Raji (cell line): ENCODE results near the gene WNK2.
A peak's percentile ranks its signal among the peaks of the same experiment; 100 is the strongest.

Experiments used
- POLR2A ChIP-seq: IDR thresholded peaks from 2 replicates; pipeline ENCODE4 v1.6.1; 2011; ENCODE audit warnings: low read depth, low read length, control low read depth; ENCODE audit not compliant: insufficient read depth

WNK2 gene

DNA sequence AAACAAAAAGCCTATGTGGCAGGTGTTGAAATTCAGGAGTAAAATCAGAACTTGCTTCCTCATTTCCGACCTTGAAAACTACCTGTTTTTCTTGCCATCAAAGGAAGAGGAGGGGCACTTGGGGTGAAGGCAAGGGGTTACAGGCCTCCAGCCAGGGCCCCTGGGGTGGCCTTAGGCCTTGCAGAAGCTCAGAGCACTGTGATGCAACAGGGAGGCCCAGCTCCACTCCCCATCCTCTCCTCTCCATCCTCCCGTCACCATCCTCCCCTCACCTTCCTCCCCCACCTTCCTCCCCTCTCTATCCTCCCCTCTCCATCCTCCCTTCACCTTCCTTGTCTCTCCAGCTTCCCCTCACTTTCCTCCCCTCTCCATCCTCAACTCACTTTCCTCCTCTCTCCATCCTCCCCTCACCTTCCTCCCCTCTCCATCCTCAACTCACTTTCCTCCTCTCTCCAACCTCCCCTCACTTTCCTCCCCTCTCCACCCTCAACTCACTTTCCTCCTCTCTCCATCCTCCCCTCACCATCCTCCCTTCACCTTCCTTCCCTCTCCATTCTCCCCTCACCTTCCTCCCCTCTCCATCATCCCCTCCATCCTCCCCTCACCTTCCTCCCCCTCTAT, 111.6 kb downstream of the WNK2 start:
- TF ChIP-seq POLR2A = peak; percentile 58

DNA sequence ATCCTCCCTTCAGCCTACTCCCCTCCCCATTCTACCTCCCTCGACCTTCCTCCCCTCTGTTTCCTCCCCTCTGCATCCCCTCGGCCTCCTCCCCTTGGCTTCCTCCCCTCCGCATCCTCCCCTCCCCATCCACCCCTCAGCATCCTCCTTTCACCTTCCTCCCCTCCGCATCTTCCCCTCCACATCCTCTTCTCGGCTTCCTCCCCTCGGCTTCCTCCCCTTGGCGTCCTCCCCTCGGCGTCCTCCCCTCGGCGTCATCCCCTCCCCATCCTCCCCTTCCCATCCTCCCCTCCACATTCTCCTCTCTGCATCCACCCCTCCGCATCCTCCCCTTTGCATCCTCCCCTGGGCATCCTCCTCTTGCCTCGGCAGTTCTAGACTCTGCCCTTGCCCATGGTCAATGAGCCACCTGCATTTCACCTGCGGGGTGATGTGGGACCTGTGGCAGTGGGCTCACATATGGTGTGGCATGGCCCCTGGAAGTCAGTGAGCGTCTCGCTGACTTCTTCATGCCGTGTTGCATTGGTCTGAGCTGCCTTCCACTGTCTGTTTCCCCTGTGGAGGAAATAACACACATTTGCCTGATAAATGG, 113.0 kb downstream of the WNK2 start:
- no peak for TF ChIP-seq POLR2A

DNA sequence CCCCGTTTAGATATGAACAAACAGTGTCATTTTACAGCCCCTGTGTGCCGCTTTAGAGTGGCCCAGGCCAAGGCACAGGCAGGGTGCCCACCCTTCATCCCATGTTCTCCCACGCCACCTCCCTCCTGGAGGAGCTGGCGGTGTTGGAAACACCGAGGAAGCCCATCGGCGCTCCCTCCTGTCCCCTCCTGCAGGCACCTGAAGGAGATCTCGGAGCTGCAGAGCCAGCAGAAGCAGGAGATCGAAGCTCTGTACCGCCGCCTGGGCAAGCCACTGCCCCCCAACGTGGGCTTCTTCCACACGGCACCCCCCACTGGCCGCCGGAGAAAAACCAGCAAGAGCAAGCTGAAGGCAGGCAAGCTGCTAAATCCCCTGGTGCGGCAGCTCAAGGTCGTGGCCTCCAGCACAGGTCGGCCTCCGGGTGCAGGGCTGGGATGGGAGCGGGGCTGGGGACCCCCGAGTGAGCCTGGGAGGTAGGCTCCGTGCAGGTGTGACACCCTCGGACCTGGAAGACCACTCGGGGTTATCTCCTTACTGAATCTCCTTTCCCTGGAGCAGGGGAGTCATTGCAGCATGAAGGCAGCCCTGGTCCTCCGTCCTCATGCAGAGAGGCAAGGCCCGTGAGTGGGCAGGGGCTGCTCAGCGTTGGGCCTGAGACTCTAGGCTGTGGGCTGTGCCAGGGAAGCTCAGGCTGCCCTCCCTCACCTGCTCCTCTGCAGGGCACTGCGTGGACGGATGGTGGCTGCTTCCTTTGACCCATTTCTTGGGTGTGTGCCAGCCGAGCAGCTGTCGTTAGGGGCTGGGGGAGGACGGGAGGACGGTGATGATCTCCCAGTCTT, 113.9 kb downstream of the WNK2 start:
- TF ChIP-seq POLR2A = no peak

DNA sequence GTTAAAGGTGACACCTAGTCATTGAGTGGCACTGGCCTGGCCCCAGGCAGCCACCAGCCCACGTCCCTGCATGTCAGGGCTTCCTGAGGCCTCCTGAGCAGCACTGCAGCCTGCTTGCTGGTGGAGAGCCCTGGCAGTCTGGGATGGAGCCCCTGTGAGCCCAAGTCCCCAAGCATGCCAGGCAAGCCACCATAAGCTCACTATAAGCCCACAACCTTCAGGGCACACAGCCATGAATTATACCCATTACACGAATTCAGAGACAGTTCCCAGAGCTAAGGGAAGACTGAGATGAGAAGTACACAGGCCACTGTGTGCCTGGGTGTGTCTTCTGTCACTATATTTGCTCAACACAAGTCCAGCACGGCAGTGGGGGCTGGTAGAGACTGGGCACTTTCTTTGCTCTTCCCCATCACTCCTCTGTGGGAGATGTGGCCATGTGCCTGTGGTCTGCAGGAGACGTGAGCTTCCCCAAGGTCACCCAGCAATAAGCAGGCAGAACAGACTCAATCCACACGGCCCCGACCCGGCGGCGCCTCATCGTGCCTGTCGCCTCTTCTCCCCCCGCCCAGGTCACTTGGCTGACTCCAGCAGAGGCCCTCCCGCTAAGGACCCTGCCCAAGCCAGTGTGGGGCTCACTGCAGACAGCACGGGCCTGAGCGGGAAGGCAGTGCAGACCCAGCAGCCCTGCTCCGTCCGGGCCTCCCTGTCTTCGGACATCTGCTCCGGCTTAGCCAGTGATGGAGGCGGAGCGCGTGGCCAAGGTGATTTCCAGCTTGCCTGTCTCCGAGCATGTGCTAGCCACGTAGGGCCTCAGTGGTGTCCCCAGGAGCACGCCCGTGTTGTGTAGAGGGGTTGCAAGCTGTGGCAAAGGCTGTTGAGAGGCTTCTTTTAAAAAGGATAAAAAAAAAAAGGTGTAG, 114.8 kb downstream of the WNK2 start:
- TF ChIP-seq POLR2A = no peak

DNA sequence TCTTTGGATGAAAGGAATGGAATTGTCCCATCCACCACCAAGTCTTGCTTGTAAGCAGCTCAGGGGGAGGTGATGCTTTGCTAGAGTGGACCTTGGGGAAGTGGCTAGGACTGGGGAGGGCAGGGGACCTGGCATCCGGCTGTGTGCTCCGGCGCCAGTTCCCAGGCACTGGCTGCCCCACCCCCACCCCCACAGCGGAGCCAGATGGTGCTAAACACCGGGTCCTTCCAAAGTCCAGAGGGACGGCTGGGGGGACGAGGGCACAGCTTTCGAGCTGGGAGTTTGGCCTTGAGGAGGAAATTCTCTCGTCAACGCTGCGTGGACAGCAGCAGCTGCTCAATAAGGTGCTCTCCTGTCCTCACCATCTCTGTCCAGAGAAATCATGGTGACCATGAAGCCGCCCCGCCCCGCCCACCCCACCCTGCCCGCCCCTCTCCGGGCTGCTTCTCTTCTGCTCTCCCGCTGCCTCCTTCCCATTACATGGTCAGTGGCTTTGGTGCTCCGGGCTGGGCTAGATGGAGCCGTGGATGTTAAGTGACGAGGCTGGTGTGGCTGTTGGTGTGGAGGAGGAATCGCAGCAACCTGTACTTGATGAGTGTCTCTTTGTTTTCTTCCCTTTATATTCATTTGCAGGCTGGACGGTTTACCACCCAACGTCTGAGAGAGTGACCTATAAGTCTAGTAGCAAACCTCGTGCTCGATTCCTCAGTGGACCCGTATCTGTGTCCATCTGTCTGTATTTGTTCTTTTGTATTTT, 115.7 kb downstream of the WNK2 start:
- no peak for TF ChIP-seq POLR2A

DNA sequence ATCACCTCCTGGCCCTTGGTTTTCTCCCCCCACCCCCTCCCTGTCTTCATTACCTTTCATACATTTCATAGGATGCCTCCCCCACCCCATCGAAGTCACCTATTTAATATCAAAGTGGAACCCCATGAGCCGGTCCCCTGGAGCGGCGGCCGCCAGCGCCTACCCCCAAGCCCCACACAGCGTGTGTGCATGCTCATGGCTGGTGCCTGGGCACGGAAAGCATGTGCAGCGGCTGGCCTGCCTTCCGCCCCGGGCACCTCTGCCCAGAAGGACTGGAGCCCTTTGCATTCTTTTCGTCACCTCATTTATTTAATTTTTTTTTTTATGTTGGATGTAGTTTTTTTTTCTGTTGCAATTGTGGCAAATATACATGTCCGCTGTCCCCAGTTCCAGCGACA, 116.2 kb downstream of the WNK2 start:
- no peak for TF ChIP-seq POLR2A

DNA sequence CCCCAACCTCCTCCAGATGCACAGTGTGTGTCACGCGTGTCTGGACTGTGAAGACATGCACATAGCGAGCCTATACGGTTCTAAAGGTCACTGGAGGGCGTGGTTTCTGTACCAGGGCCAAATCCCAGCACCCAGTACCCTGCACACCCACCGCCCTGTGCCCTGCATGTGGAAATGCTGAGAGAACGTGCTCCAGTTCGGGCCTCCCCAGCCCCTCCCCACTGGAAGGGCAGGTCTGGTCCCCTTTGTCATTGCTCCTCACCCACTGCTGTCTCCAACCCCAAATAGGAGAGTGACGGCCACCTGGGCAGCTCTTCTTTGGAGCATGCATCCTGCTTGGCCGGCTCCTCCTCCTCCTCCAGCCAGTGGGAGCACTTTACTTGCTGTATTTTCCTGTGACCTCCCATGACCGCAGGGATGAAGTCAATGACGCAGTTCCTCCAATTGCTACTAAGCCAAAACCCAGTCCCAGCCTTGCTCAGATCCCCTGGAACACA, 116.7 kb downstream of the WNK2 start:
- TF ChIP-seq POLR2A = no peak

DNA sequence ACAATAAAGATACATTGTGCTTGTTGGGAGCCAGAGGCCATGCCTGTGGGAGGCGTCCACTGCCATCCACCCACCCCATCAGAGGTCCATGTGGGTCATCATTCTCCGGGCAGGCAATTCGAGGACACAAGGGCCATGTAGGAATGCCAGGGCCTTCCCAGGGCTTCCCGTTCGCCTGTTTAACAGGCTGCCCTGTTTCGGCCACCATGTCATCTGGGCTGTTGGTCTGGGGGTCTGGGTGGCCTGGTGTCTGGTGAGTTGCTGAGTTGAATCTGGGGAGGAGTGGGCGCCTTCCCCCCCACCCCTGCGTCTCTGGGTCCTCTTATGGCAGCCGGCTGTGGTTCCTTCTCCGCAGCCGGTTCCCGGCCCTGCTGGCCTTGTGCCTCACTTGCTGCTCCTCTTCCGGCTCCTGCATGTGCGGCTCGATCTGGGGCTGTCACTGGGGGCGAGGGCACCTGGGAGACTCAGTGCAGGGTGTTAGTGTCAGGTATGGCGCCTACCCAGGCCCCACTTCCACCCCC, 117.4 kb downstream of the WNK2 start:
- TF ChIP-seq POLR2A = no peak

DNA sequence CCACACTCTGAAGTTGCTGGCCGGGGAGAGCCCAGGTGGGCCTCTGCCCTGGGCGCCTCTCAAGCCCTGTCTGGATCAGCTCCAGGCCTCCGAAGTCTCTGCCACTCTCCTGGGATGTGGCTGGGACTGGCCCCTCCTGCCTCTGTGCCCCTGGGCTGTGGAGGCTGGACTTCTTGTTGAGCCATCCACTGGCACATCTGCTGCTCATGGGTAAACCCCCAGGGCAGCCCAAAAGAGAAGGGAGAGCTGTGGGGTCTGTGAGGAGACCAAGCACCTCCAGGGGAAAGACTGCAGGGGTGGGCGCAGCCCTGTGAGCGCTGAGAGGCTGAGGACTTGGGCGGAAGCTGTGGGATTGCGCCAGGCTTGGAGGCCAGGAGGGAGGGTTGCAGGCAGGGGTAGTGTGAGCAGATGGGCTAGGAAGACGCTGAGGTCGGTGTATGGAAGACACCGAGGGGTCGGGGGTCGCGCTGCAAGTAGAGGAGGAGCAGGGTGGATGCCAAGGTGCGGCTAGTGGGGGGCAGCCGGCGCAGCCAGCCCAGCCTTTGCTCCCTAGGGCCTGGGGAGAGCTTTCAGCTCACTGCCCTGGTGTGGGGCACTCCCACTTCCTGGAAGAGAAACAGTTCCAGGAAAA, 118.1 kb downstream of the WNK2 start:
- no peak; the same call in 1 of the 2 replicates for TF ChIP-seq POLR2A

DNA sequence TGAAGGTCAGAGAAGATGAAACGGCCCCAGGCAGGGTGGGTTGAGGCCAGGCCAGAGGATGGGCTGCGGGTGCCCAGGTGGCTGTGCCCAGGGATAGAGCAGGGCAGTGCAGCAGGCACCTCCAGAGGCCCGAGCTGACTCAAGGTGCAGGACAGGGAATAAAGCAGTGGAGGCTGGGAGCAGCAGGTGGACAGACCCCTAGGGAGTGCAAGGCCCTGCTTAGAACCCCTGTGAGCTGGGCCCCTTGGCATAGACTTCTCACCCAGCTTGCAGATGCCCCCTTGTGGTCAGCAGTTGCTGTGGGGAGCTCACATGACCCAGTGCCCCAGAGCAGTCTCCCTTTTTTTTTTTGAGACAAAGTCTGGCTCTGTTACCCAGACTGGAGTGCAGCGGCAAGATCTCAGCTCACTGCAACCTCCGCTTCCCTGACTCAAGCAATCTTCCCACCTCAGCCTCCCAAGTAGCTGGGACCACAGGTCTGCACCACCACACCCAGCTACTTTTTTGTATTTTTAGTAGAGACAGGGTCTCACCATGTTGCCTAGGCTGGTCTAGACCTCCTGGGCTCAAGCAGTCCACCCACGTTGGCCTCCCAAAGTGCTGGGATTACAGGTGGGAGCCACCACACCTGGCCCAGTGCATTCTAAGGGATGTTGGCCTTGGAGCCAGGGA, 118.8 kb downstream of the WNK2 start:
- TF ChIP-seq POLR2A = no peak

DNA sequence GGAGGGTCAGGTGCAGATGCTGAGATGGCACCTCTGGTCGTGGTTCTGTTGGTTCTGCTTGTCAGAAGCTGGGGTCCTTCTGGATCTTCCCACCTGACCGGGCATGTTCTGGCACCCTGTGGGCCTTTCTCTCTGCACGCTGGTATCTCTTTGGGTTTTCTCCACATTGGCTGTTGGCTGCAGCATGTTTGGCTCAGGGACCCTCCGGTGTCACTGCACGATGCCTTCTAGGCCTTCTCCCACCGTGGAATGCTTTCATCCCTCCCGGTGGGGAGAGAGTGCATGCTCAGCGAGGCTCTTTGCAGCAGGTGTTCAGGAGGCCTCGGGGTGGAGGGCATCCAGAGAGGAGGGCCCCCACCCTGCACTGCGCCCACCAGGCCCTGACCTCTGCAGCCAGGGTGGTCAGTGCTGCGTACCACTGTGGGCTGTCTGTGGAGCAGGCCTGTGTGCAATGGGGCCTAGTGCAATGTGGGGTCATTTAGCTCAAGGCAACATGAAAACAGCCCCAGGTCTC, 119.4 kb downstream of the WNK2 start:
- TF ChIP-seq POLR2A = no peak

DNA sequence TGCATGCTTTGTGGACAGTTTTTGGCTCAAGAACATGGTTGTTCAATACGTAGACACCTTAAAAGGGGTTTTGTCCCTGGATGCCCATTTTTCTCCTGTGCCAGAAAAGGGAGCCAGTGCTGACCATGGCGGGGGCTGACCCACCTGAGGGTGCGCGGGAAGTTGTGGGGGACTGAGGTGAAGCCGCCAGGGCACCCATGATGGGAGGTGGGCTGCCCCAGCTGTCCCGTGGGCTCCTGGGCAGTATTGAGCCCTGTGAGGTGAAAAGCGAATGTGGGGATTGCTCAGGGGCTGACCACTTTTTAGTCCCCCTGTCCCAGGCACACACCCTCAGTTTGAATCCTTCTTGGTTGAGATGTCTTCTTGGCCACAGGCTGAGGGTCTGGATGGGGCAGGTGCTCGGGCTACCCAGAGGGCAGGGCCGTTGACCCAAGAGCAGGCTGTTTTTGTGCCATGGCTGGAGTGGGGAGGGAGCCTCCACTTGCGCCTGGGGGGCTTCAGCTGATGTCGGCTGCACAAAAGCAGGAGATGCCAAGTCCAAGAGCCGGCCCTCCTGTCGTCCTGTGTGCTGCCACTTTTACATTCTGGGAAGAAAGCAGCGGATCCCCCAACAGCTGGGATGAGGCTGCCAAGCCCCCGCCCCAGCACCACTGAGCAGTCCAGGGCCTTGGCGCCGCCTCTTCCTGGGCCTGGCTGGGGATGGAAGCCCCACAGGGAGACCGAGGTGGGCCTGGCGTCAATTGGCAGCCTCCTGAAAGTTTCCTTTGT, 120.1 kb downstream of the WNK2 start:
- TF ChIP-seq POLR2A = no peak
